GM20000 (cell line): ENCODE data around the gene NEB.

ENCODE experiments used
- DNase-seq: peaks from one replicate; pipeline ENCODE4 v3.0.0; 2012; ENCODE audit warnings: low spot score
- CTCF ChIP-seq: IDR thresholded peaks from 2 replicates; pipeline ENCODE4 v1.5.1; 2012; ENCODE audit warnings: mild to moderate bottlenecking, control low read depth; ENCODE audit errors: extremely low read depth, missing control alignments

The NEB gene

GRCh38 chr2:151672277-151672676 lies 62.0 kb downstream of the NEB start:
- no peak for TF ChIP-seq CTCF
- DNase-seq, result no peak

DNA sequence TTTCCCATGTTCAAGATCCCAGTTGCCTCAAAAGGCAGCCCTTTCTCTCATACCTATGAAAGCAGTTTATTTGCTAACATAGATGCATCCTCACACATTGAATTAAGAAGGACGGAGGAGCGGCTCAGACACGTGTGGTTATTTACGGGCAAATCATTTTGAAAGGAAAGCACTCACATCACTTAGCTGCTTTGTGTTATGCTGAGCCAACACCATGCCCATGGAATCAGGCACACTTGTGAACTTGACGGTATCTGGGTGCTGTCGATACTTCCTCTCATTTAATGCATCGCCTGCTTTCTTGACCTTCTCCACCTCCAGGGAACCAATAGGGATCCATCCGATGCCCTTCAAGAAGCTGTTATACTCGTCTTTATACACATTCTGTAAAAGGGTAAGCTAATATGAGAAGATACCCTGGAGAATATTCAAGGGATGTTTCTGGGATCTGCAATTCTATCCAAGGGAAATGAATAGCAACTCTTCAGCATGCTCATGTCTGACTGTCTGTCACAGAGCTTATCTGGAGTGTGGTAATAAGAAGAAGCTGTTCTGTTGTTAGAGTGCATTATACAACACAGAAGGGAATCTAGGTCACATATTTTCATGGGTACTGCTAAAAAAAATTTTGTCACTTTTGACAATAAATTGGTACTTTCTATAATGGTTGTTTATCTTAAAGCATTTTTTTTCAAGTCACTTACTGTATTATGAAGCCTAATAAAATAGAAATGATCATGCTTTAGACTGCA lies 63.3 kb downstream of the NEB start:
- no peak for DNase-seq
- no peak for TF ChIP-seq CTCF

DNA sequence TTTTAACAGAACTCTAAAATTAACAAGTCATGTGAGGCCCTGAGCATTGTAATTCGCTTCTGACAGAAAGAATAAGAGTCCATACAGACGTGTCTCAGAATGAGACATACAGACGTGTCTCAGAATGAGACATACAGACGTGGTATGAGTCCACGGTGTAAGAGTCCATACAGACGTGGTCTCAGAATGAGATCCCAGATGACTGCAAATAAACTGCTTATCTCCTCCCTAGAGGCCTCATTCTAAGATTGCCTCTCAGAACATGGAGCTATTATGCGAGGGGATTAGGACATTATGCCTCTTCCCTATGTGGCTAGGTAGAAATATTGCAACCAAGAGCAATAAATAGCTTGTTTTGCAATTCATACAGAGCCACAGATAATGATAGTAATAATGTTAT lies 63.9 kb downstream of the NEB start:
- DNase-seq, result no peak
- TF ChIP-seq CTCF, result no peak

- no peak for DNase-seq
- TF ChIP-seq CTCF, result no peak
Measured at GRCh38 chr2:151669585-151670081, 64.6 kb downstream of the NEB start.

GRCh38 chr2:151668737-151669136 lies 65.5 kb downstream of the NEB start:
- DNase-seq, result no peak
- TF ChIP-seq CTCF, result no peak

- no peak for DNase-seq
- no peak for TF ChIP-seq CTCF
Measured at GRCh38 chr2:151665959-151666358, 68.3 kb downstream of the NEB start.

GRCh38 chr2:151664520-151664919 lies 69.8 kb downstream of the NEB start:
- TF ChIP-seq CTCF, result no peak
- peak; percentile 3 for DNase-seq
